Measurements from ENCODE around the gene PRR7. TPM values are rescaled to one million over a fixed set of nuclear protein-coding genes. Genes with fewer than 3 reads are reported as not detected.

PRR7 gene, protein sequence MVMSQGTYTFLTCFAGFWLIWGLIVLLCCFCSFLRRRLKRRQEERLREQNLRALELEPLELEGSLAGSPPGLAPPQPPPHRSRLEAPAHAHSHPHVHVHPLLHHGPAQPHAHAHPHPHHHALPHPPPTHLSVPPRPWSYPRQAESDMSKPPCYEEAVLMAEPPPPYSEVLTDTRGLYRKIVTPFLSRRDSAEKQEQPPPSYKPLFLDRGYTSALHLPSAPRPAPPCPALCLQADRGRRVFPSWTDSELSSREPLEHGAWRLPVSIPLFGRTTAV
- 1 to 10 TPM in 3 of 4 donors, not detected in 1; 1.6 to 2.7 (median 2.2) TPM for total RNA-seq

DNA sequence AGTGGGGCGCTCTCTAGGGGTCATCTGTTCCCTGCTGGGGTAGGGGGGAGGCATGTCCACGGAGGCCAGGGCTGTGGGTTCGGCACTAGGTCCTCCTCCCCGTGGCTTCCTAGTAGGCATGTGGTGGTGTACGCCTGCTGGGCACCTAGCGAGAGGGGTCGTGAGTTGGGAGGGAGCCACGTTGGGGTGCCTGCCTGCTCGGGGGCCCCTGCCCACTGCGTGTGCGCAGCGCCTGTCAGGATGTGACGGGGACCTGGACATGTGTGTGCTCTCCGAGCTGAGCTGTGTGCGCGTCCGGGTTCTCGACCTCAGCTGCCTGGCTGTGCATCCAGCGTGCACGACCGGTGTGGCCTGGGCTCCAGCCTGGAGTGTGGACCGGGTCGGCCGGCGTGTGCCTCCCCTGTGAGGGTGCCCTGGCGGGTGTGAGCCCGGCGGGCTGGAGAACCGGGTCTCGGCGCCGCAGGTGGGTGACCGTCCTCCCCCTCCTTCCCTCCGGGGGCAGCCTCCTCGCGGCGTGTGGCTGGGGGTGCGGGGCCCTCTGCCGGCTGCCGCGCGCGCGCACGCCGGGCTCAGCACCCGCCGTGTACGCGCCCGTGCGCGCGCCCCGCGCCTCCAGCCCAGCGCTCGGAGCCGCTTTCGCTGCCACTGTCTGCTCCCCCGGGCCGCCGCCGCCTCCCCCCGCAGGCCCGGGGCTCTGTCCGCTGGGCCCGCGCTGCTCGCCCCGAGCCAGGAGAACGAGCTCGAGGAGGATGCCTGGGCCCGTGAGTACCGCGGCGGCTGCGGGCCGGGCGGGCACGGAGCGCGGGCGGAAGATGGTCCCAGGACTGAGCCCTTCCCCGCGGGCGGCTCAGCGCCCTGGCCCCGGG is at the start of gene PRR7:
PRR7 (plus strand) TSS at position 615 of the 866 bp plus-strand sequence. CDS start 8,254 bp downstream, outside the sequence.
- H3K27ac ChIP-seq: peak within 1 kb of the TSS in 2 of 4 donors; percentile 38 to 55
- peak within 1 kb of the TSS; percentile 36 to 65 for H3K4me3 ChIP-seq
- no peaks in the 10 kb centered on the region for H3K9me3 ChIP-seq
- H3K36me3 ChIP-seq: peaks cover 0 to 11% of the 10 kb centered on the region in 2 donors
- peaks cover 0 to 26% (median 18%) of the 10 kb centered on the region in 3 donors for H3K4me1 ChIP-seq
- no CpG with 5 or more reads among the region's 89 CpGs for WGBS, 2 donors (ENCODE audit: low coverage in 1 of 2)
- peaks cover 54% of the 10 kb centered on the region for H3K27me3 ChIP-seq
- TF ChIP-seq POLR2A (IDR thresholded peaks at IDR 0.05): no peak
- TF ChIP-seq, protein P1, sequence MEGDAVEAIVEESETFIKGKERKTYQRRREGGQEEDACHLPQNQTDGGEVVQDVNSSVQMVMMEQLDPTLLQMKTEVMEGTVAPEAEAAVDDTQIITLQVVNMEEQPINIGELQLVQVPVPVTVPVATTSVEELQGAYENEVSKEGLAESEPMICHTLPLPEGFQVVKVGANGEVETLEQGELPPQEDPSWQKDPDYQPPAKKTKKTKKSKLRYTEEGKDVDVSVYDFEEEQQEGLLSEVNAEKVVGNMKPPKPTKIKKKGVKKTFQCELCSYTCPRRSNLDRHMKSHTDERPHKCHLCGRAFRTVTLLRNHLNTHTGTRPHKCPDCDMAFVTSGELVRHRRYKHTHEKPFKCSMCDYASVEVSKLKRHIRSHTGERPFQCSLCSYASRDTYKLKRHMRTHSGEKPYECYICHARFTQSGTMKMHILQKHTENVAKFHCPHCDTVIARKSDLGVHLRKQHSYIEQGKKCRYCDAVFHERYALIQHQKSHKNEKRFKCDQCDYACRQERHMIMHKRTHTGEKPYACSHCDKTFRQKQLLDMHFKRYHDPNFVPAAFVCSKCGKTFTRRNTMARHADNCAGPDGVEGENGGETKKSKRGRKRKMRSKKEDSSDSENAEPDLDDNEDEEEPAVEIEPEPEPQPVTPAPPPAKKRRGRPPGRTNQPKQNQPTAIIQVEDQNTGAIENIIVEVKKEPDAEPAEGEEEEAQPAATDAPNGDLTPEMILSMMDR (IDR thresholded peaks at IDR 0.05): peak in 2 of 4 experiments; percentile 22 to 25
- no peak for TF ChIP-seq POLR2AphosphoS5 (IDR thresholded peaks at IDR 0.05)
- no peak for TF ChIP-seq EP300 (IDR thresholded peaks at IDR 0.05)
- ATAC-seq: peak; percentile 72

DNA sequence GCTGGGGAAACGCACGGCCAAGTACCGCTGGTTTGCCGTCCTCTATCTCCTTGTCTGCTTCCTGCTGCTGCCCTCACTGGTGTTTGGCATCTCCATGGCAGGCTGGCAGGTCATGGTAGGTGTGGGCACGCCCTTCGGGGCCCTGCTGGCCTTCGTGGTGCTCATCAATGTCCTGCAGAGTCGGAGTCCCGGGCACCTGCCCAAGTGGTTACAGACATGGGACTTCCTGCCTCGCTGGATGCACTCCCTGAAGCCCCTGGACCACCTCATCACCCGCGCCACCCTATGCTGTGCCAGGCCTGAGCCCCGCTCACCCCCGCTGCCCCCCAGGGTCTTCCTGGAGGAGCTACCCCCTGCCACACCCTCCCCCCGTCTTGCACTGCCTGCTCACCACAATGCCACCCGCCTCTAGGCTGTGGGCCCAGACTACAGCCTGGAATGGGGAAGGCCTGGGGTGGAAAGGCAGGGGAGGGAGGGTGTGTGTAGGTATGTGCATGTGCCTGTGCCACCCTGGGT is 48.7 kb upstream of the PRR7 start:
- H3K36me3 ChIP-seq: no peaks in the 10 kb centered on the region
- no peaks in the 10 kb centered on the region for H3K9me3 ChIP-seq
- peaks cover 79% of the 10 kb centered on the region for H3K27me3 ChIP-seq
- H3K27ac ChIP-seq: no peak overlapping the region
- ATAC-seq: no peak
- no peak overlapping the region for H3K4me3 ChIP-seq
- TF ChIP-seq, protein P1 (IDR thresholded peaks at IDR 0.05): no peak
- TF ChIP-seq POLR2A (IDR thresholded peaks at IDR 0.05): no peak
- 88 to 96% methylated on average over 3 to 4 of the region's 16 CpGs for WGBS, 2 donors (ENCODE audit: low coverage in 1 of 2)
- peaks cover 0 to 22% (median 18%) of the 10 kb centered on the region in 3 donors for H3K4me1 ChIP-seq

DNA sequence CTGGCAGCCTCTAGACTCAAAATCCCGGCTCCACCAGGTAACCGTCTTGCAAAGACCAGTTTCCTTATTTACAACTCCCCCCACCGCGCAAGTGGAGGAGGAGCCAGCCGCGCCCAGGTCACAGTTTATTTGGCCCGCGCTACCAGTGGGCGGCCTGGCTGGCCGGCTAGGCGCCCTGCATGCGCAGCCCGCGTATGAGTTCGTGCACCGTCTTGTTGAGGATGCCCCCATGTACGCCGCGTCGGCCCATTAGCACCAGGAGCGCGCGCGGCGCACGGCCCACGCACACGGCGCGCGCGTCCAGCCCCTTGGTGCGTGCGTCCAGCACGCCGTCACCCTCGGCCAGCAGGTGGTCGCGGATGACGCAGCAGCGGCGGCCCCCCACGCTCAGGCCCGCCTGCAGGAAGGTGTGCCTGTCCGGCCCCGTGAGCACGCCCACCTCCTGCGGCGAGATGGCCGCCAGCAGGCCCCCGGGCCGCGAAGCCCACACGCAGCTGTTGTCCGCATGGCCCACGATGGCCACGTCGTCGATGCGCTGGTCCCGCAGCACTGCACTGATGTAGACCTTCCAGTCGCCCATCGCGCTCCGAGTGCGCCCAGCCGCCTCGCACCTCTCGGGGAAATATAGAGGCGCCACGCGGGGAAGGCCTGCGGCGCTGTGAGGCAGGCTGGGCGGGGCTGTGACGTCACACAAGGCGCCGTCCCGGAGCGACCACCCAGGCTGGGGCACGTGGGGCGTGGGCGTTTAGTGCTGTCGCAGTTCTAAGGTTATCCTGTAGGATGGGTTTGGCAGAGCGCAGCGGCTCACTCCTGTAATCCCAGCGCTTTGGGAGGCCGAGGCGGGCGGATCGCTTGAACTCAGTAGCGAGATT is 46.4 kb upstream of the PRR7 start, which contains the start of gene PFN3:
PFN3 (minus strand) TSS at position 665 of the 872 bp plus-strand sequence; CDS start at position 580, 85 bp downstream.
- ATAC-seq: no peak
- 7 to 40% methylated on average over 5 to 6 of the region's 92 CpGs for WGBS, 2 donors (ENCODE audit: low coverage in 1 of 2)
- Histone ChIP-seq H3K27me3 (peaks cover 100% of the 10 kb centered on the region), H3K4me1 (peaks cover 0 to 43% (median 36%) of the 10 kb centered on the region in 3 donors), H3K27ac (no peak within 1 kb of the TSS), H3K4me3 (no peak within 1 kb of the TSS), H3K9me3 (no peaks in the 10 kb centered on the region), H3K36me3 (no peaks in the 10 kb centered on the region)
- TF ChIP-seq POLR2AphosphoS5 (IDR thresholded peaks at IDR 0.05): no peak
- TF ChIP-seq EP300 (IDR thresholded peaks at IDR 0.05): no peak
- TF ChIP-seq, protein P1 (IDR thresholded peaks at IDR 0.05): no peak
- no peak for TF ChIP-seq POLR2A (IDR thresholded peaks at IDR 0.05)

DNA sequence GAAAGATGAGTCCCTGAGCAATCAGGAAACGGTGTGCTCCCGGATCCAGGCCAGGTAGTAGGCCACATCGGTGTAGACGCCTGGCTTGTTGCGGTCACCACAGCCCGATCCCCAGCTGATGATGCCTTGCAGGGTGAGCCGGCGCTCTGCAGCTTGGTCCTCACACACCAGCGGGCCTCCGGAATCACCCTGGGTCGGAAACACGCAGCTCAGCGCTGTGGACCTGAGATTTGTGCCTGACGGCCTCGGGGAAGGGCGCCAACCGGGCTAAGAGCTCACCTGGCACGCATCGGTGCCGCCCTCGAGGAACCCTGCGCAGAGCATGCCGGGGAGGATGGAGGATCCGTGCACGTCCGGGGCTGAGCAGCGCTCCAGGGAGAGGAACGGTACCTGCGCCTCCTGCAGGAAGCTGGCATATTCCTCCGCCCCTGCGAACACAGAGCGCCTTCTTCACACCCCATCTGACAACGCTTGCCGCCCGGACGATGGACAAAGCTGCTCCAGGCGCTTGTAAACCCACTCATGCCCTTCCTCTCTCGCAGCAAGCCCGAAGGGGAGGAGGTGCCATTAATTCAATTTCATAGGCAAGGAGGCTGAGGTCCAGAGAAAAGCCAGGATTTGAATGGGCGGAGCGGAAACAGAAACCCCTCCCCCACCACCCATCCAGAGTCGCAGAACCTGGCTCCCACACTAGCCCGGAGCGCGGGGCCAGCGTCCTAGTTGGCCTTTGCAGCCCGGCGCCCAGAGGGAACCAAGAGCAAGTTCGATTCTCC is 44.2 kb upstream of the PRR7 start:
- Histone ChIP-seq H3K27ac (no peak overlapping the region), H3K4me3 (no peak overlapping the region), H3K36me3 (no peaks in the 10 kb centered on the region), H3K4me1 (peaks cover 0 to 43% (median 36%) of the 10 kb centered on the region in 3 donors), H3K9me3 (no peaks in the 10 kb centered on the region), H3K27me3 (peaks cover 87% of the 10 kb centered on the region)
- peak; percentile 24 for ATAC-seq
- TF ChIP-seq, protein P1 (IDR thresholded peaks at IDR 0.05): peak in 3 of 4 experiments; percentile 11 to 47 (median 44)
- TF ChIP-seq POLR2A (IDR thresholded peaks at IDR 0.05): no peak
- WGBS, 2 donors (ENCODE audit: low coverage in 1 of 2): 4 to 13% methylated on average over 8 to 10 of the region's 49 CpGs
